ENCODE data around the gene CHD5. TPM values are rescaled to one million over a fixed set of nuclear protein-coding genes. Genes with fewer than 3 reads are reported as not detected.

Gene CHD5
- total RNA-seq, 1 experiment from 2014 or later, result not detected

DNA sequence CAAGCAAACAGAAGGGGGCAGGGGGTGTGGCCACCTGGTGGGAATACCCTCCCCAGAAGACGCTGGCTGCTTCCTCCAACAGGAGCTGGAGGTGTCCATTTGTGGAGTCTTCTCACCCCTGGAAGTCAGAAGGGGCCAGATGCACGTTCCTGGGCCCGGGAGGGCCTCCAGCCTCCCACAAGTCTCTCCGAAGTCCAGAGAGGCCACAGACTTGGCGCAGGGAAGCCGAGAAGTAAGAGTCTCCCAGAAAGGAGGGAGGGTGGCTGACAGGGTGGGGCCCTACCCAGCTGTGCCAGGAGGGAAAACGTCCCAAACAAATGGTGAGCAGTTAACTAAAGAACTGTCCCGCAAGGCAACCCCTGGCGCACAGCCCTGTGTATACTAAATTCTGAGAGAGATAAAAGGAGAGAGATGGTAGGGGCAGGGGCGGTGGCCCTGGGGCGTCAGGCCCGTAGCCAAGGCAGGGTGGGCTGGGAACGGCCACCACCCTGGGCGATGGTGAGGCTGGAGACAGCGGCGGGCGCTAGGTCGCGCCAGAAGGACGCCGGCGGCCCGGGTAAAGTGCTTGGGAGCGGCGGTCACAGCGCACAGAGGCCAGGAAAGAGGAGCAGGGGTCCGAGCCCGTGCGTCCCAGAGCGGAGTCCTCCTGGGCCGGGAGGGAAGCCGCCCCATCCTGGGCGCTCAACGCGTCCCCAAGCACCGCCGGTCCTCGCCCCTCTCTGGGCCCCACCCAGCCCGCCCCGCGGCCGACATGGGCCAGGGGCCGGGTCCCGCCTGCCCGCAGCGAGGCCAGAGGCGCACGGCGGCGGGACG lies 1.2 kb downstream of the CHD5 start:
- in situ Hi-C loops (cut with HindIII; ENCODE audit: low pct_unique_long_range_greater_than_20kb, low sequenced_read_pairs), result no loop called here

DNA sequence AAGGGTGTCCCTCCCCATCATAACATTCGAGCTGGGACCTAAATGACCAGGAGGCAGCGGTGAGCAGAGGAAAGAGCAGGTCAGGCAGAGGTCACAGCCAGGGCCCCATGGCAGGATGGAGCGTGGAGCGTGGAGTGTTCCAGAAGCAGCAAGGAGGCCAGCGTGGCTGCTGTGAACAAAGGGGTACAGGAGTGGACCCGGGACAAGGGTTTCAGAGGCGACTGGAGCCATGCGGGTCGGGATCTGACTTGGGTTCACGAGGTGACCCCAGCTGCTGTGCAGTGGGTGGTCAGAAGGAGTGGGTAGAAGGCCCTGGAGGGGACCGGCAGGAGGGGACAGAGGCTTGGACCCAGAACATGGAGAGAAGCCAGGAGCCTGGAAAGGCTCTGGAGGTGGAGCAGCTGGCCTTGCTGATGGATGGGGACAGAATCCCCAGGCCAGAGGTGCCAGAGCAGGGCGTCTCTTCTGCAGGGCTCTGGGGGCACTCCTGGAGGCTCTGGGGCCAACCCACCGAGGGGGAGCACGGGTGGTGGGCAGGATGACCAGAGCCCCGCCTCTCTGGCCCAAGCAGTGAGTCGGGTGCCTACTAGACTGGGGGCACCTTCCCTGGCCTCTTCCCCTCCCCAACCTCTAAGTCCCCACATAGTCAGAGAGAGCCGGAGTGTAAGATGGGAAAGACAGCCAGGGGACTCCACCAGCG lies 2.3 kb downstream of the CHD5 start:
- in situ Hi-C loops (cut with HindIII; ENCODE audit: low pct_unique_long_range_greater_than_20kb, low sequenced_read_pairs), result no loop called here
- no peak for DNase-seq (ENCODE audit: low read depth)

More for the DNA sequence above, 1.2 kb downstream of the CHD5 start:
- no peak for DNase-seq (ENCODE audit: low read depth)

DNA sequence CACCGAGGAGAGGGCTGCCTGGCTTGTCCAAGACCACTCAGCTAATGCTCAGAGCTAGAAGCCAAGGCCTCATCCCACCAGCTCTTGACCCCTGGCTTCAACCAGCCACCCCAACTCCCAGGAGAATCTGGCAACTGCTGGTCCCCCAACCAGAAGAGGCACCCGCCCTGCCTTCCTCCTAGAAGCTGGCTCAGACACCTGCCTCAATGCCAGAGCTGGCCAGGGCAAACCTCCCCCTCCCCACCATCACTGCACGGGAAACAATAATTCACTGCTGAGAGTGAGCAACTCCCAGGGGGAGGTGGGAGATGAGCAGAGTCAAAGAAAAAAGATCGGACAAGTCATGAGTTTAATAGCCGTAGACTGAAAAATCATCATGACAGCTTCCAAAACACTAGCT lies 3.3 kb downstream of the CHD5 start:
- no peak for DNase-seq (ENCODE audit: low read depth)
- in situ Hi-C loops (cut with HindIII; ENCODE audit: low pct_unique_long_range_greater_than_20kb, low sequenced_read_pairs), result no loop called here

DNA sequence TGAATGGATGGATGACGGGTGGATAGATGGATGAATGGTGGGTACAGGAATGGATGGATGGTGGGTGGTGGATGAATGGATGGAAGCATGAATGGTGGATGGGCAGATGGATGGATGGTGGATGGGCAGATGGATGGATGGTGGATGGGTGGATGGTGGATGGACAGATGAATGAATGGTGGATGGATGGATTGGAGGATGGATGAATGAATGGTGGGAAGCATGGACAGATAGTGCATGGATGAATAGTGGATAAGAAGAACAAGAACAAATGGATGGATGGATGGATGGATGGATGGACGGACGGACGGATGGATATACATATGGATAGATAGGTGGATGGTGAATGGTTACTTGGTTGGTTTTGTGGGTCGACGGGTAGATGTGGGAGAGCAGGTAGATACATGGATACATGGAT lies 4.7 kb downstream of the CHD5 start:
- DNase-seq (ENCODE audit: low read depth), result no peak
- in situ Hi-C loops (cut with HindIII; ENCODE audit: low pct_unique_long_range_greater_than_20kb, low sequenced_read_pairs), result no loop called here

DNA sequence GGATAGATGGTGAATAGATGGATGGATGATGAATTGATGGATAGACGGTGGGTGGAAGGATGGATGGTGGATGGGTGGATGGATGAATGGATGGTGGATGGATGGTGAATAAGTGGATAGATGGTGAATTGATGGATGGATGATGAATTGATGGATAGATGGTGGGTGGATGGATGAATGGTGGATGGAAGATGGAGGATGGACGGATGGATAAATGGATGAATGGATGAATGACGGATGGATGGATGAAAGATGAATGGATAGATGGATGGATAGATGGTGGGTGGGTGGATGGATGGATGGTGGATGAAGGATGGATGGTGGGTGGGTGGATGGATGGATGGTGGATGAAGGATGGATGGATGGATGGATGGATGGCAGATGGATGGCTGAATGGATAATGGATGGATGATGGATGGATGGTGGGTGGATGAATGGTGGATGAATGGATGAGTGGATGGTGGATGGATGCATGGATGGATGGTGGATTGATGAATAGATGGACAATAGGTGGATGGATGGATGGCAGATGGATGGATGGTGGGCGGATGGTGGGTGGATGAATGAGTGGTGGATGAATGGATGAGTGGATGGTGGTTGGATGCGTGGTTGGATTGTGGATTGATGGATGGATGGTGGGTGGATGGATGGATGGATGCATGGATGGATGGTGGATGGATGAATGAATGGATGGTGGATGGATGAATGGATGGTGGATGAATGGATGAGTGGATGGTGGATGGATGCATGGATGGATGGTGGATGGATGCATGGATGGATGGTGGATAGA lies 5.3 kb downstream of the CHD5 start:
- in situ Hi-C loops (cut with HindIII; ENCODE audit: low pct_unique_long_range_greater_than_20kb, low sequenced_read_pairs), result no loop called here
- no peak for DNase-seq (ENCODE audit: low read depth)

DNA sequence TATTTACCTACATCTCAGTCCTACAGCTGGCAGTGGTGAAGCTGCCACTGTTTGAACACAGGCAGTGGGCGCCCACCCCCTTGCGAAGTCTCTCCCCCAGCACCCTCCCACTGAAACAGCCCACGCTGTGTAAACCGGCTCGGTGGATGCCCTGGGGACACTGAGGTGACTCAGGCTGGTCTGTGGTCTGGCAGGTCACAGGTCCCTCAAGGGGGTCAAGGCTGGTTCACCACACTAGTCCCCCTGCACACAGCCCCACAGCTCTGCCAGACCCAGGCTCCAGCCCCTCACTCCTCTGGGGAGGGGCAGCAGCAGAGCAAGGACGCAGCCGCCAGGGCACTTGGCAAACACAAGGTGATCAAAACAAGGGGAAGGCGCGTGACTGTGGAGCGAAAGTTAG lies 7.6 kb downstream of the CHD5 start:
- in situ Hi-C loops (cut with HindIII; ENCODE audit: low pct_unique_long_range_greater_than_20kb, low sequenced_read_pairs), result no loop called here

DNA sequence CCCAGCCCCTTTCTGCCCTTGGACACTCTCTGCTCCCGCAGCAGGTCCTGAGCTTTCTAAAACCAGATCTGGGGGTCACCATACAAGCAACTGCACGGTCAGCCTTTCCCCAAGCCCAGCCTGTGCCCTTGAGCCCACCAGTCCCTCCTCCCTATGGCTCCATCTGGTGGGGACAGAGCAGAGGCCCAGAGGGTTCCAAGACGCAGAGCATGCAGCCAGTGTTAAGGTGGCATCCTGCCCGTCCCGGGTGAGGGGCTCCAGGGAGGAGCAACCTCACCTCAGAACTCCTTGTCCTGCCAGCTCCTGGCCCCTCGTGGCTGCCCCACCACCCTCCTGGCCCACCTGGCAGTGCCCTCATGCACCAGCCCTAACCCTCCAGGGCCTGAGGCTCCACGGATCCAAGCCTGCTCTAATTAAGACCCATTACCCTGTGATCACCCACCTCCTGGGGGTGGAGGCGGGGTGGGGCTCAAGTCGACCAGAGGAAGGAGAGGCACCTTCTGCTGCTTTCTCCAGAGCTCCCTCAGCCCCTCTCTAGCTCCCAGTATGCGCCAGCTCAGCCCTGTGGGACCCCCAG lies 8.5 kb downstream of the CHD5 start:
- DNase-seq (ENCODE audit: low read depth), result no peak
- in situ Hi-C loops (cut with HindIII; ENCODE audit: low pct_unique_long_range_greater_than_20kb, low sequenced_read_pairs), result no loop called here

More for the DNA sequence above, 7.6 kb downstream of the CHD5 start:
- DNase-seq (ENCODE audit: low read depth), result no peak

DNA sequence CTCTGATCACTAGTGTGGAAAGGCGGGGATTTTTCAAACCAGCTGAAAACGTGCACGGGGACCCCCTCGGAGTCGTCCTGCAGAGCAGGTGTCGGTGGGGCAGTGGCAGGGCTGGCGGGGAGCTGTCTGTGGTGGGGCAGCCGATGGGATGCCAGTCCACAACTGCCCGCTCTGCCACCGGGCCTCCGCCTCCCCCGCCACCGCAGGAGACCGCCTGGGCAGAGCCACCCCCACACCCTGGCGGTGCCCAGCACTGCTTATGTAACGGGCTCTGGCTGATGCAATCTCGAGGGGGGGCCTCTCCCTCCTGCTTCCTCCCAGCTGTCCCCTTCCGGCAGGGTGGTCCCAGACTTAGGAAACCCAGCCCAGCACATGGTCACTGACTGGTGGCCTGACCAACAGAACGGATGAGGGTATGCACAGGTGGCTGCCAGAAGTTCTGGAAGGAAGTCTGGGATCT lies 9.3 kb downstream of the CHD5 start:
- in situ Hi-C loops (cut with HindIII; ENCODE audit: low pct_unique_long_range_greater_than_20kb, low sequenced_read_pairs), result no loop called here
- no peak for DNase-seq (ENCODE audit: low read depth)

DNA sequence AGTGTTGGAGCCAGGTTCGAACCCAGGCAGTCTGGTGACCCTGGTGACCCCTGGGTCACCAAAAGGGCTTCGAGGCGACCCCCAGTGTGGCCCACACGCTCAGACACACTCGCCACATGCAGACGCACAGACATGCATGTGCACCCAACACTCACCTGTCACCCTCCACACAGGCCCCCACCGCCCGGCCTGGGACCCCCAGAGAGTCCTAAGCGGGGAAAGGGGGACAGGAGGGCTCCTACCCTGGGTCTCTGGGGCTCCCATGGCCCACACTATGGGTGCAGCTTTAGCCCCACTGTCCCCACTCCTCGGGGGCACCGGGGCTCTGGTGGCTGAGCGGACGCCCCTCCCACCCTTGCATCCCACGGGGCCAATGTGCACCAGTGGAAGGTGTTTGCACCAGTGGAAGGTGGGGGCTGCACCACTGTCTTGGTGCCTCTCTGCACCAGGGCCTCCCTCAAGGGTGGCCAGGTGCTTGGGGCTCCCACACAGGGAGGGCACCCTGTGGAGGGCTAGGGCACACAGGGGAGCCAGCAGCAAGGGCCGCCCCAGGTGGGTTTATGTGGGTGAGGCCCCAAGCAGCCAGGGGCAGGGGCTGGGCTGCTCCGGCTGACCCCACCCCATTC lies 9.9 kb downstream of the CHD5 start:
- no peak for DNase-seq (ENCODE audit: low read depth)
- in situ Hi-C loops (cut with HindIII; ENCODE audit: low pct_unique_long_range_greater_than_20kb, low sequenced_read_pairs), result no loop called here

DNA sequence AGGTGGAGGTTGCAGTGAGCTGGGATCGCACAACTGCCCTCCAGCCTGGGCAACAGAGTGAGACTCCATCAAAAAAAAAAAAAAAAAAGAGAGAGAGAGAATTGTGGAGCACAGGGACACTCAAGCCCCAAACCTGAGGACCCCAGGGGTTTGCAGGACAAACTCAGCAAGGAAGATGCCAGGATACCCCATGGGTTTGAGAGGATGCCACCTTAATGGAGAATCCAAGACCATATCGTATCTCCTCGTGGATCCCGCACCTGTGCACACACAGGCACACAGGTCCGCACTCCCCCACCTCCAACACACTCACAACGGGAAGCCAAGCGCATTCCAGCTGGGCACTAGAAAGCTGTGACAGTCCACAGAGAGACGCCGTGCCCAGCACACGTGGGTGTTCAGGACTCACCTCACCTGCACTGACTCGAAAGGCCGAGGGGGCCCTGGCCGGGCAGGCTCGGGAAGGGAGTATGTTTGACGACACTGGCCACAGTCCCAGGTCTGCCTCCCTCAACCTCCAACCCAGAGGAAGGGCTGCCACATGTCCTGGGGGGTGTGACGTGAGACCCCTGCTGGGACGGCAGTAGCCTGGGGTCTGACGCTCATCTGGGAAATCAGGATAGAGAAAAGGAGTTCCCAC lies 11.1 kb downstream of the CHD5 start:
- DNase-seq (ENCODE audit: low read depth), result no peak
- in situ Hi-C loops (cut with HindIII; ENCODE audit: low pct_unique_long_range_greater_than_20kb, low sequenced_read_pairs), result no loop called here

DNA sequence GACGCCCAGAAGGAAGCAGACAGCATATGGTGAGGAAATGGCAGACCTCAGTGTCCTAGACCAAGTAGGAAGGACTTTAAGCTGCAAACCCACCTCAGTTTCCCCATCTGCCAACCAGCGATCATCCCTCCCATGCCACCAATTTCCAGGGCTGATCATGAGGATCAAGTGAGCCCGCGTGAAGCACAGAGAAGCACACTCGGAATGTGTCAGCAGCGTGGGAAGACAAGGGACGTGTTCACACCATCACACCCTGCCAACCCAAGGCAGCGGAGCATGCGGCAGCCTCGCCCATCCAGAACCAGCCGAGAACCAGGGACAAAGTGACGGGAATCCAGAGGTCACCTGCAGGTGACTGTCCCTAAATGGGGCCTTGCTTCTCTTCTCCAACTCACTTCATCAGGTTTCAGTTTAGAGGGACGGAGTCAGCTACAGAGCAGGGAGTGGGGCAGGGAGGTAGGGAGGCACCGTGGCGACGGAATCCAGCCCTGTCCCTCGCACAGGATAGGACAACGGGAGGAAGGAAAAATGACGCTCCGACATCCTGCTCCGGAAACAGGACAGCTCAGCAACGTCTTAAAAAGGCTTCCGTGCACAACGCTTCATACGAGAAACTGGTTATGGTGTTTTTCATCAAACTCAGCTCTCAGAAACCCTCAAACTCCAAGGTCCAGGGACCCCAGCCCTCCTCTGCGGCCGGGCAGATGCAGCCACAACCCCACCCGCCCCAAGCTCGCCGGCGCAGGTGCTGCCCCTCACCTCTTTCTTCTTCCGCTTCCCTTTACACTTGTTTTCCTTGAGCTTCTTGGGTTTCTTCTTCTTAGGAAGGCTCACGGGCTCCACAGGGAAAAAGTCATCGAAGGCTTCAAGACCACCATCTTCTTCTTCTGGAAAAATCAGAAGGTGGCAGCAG lies 12.5 kb downstream of the CHD5 start:
- no peak for DNase-seq (ENCODE audit: low read depth)
- in situ Hi-C loops (cut with HindIII; ENCODE audit: low pct_unique_long_range_greater_than_20kb, low sequenced_read_pairs), result no loop called here

DNA sequence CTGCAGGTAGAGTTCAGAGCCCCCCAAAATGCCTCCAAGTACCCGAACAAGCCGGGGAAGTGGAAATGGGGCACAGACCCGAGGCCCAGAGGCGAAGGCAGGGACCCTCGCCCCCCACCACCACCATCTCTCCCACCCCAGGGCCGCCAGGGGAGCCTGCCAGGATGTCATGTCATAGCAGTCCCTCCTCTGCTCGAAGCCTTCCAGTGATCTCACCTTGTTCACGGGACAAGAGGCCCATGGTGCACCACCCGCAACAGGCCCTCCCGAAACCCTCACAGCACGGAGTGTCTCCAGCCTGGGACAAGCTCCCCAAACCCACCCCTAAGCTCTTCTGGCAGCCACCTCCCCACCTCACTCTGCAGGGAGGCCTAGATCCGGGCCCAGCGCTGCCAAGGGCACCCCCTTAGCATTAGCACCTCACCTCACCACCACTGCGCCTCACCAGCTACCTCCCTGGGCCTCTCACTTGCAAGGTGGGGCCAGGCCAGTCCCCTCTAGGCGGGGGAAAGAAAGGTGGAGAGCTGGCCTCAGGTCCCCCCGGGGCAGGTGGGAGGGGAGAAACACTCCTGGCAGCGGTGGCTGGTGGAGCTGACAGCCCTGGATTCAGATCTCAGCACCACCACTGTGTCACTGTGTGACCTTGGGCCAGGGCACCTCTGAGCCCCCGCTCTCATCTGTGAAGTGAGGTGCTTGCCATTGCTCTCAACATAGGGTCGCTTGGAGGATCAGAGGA lies 13.3 kb downstream of the CHD5 start:
- DNase-seq (ENCODE audit: low read depth), result no peak
- in situ Hi-C loops (cut with HindIII; ENCODE audit: low pct_unique_long_range_greater_than_20kb, low sequenced_read_pairs), result no loop called here

DNA sequence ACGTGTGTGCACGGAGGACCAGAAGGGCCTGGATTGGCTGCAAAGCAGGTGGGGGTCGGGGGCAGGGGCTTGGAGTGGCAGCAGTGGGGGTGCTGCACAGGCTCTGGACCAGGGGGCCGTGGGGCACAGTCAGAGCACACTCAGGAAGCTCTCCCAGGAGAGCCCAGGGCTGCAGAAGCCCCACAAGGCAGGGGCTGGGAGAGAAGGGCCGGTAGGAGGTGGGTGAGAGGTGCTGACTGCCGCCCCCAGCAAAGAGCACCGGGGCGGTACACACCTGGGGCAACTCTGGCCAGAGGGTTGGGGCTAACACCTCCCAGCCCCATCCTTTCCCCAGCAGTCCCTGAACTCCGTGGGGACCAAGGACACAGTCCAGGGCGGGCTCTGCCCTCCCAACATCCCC lies 13.9 kb downstream of the CHD5 start:
- DNase-seq (ENCODE audit: low read depth), result no peak
- in situ Hi-C loops (cut with HindIII; ENCODE audit: low pct_unique_long_range_greater_than_20kb, low sequenced_read_pairs), result no loop called here

DNA sequence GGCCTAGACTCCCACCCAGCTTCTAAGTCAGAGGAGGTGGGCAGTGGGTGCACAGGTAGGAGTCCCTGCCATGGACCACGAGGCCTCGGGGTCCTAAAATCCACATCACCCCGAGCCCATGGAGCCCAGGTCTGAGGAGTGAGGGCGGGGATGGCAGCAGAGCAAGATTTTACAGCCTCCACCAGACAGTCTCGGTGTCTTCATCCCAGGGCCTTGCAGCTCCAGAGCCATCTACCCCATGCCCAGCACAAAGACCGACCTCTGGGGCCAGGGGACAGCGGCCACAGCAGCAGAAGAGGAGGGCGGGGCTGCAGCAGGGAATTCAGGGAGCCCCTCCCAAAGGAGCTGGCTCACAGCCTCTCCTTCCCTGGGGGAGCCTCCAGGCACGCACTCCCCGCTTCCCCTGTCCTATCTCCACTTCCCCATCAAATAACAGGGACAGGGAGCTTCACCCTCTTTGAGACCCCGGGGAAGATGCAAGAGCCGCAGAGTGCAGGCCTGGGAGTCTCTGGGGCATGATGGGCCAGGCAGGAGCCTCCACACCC lies 14.6 kb downstream of the CHD5 start:
- in situ Hi-C loops (cut with HindIII; ENCODE audit: low pct_unique_long_range_greater_than_20kb, low sequenced_read_pairs), result no loop called here
- DNase-seq (ENCODE audit: low read depth), result no peak

DNA sequence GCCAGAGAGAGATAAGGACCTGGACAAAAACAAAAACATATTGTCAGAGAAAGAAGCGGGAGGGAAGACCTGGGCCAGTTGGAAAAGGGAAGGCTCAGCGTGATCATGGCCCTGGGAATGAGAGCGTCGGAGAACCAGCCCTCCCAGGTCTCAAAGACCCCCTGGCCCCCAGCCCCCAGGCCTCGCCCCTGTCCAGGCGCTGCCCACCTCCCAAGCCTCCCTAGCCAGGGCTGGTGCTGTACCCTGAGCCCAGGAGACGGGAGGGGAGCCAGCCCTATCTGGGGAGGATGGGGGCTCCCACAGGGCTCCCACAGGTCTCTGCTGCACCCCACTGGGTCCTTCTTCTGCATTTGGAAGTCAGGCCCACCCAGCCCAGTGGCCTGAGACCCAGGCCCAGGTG lies 15.1 kb downstream of the CHD5 start:
- in situ Hi-C loops (cut with HindIII; ENCODE audit: low pct_unique_long_range_greater_than_20kb, low sequenced_read_pairs), result no loop called here
- no peak for DNase-seq (ENCODE audit: low read depth)

Measured in Caki2 (cell line).